ENCODE results near the gene ADD2.

- TF ChIP-seq CTCF (conservative IDR thresholded peaks at IDR 0.05) (no peak), EZH2 (IDR thresholded peaks at IDR 0.05; ENCODE audit: low read depth) (no peak)
Measured at GRCh38 chr2:70616168-70616694, 151.8 kb downstream of the ADD2 start.

Measured in PC-9 (cell line).